HL-60 (cell line): ENCODE results near the gene NFAM1.

ENCODE experiments used
- DNase-seq, 2 experiments: peaks; one replicate each; pipeline ENCODE4 v3.0.0-alpha.2; 2010 to 2020; ENCODE audit warnings: low read depth in 1 of 2, low spot score in 1 of 2
- H3K27ac ChIP-seq: fragments of 250-450 bp; sonication (Bioruptor Pico); replicated peaks from 2 replicates; pipeline ENCODE4 v1.5.1; 2020; ENCODE audit warnings: mild to moderate bottlenecking, moderate library complexity
- H3K27me3 ChIP-seq: fragments of 250-450 bp; sonication (Bioruptor Pico); 2 replicates; pipeline ENCODE4 v1.5.1; 2021; ENCODE audit warnings: mild to moderate bottlenecking, moderate library complexity; ENCODE audit not compliant: insufficient read depth, poor library complexity, severe bottlenecking
- H3K4me3 ChIP-seq: replicated peaks from 2 replicates; pipeline ENCODE4 v1.5.1; 2011; ENCODE audit warnings: mild to moderate bottlenecking, control low read depth, low read length; ENCODE audit not compliant: insufficient read depth
- GABPA ChIP-seq: IDR thresholded peaks from 2 replicates; pipeline ENCODE4 v1.6.1; 2012; ENCODE audit warnings: low read depth
- POLR2AphosphoS5 ChIP-seq: IDR thresholded peaks from 2 replicates; pipeline ENCODE4 v1.6.1; 2012; ENCODE audit warnings: low read depth
- SPI1 ChIP-seq: IDR thresholded peaks from 2 replicates; pipeline ENCODE4 v1.6.1; 2012; ENCODE audit warnings: low read depth, mild to moderate bottlenecking, borderline replicate concordance
- TF ChIP-seq, protein P1 (sequence below): IDR thresholded peaks from one replicate; pipeline ENCODE4 v1.5.1; 2011; ENCODE audit warnings: low read length, control low read depth, inconsistent platforms; ENCODE audit not compliant: insufficient read depth
- TF ChIP-seq, protein P2 (sequence below): IDR thresholded peaks from 2 replicates; pipeline ENCODE4 v1.6.1; 2012; ENCODE audit warnings: low read depth; ENCODE audit not compliant: insufficient replicate concordance

The NFAM1 gene

DNA sequence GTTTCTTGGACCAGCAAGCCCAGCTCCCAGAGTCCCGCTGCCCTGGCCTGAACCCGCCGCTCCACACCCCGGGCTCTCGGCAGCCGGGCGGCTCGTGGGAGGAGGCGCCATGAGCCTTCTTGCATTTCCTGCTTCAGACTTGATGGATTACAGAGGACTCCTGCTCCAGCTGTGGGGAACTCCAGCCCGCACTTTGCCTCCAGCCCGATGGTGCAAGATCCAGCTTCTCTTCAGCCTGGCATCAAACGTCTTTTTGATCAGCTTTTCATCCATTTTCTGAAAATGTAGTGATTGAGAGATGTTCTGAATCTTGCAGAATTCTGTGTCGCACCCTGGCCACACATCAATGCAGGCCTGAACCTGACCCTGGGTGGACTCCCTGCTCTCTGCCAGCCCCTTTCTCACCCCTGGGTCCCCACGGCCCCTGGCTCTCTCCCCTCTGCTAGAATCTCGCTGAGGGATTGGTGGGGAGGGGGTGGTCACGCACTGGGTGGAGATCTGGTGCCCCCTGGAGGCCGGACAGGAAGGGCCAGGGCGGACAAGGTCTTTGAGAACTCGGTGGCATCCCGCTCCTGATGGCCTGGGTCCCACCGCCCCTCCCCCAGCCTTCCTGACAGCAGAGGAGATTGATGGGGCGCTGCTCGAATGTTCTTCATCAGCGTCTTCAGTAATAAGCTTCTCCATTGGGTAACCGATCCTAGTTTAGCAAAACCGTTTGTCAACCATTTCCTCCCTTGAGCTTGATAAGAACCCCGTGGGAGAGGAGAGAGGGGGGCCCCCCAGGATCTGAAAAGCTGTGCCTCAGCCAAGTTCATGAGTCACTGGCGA is 12.1 kb upstream of the NFAM1 start:
- peak; percentile 72; the same call in 1 of the 2 replicates for TF ChIP-seq POLR2AphosphoS5
- TF ChIP-seq, protein P1, sequence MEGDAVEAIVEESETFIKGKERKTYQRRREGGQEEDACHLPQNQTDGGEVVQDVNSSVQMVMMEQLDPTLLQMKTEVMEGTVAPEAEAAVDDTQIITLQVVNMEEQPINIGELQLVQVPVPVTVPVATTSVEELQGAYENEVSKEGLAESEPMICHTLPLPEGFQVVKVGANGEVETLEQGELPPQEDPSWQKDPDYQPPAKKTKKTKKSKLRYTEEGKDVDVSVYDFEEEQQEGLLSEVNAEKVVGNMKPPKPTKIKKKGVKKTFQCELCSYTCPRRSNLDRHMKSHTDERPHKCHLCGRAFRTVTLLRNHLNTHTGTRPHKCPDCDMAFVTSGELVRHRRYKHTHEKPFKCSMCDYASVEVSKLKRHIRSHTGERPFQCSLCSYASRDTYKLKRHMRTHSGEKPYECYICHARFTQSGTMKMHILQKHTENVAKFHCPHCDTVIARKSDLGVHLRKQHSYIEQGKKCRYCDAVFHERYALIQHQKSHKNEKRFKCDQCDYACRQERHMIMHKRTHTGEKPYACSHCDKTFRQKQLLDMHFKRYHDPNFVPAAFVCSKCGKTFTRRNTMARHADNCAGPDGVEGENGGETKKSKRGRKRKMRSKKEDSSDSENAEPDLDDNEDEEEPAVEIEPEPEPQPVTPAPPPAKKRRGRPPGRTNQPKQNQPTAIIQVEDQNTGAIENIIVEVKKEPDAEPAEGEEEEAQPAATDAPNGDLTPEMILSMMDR, result peak; percentile 13
- no peak for TF ChIP-seq GABPA
- peak; percentile 37; the same call in 1 of the 2 replicates for TF ChIP-seq SPI1
- TF ChIP-seq, protein P2, sequence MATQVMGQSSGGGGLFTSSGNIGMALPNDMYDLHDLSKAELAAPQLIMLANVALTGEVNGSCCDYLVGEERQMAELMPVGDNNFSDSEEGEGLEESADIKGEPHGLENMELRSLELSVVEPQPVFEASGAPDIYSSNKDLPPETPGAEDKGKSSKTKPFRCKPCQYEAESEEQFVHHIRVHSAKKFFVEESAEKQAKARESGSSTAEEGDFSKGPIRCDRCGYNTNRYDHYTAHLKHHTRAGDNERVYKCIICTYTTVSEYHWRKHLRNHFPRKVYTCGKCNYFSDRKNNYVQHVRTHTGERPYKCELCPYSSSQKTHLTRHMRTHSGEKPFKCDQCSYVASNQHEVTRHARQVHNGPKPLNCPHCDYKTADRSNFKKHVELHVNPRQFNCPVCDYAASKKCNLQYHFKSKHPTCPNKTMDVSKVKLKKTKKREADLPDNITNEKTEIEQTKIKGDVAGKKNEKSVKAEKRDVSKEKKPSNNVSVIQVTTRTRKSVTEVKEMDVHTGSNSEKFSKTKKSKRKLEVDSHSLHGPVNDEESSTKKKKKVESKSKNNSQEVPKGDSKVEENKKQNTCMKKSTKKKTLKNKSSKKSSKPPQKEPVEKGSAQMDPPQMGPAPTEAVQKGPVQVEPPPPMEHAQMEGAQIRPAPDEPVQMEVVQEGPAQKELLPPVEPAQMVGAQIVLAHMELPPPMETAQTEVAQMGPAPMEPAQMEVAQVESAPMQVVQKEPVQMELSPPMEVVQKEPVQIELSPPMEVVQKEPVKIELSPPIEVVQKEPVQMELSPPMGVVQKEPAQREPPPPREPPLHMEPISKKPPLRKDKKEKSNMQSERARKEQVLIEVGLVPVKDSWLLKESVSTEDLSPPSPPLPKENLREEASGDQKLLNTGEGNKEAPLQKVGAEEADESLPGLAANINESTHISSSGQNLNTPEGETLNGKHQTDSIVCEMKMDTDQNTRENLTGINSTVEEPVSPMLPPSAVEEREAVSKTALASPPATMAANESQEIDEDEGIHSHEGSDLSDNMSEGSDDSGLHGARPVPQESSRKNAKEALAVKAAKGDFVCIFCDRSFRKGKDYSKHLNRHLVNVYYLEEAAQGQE, result peak; percentile 67
- Histone ChIP-seq H3K4me3 (peak overlapping the region; percentile 14), H3K27me3 (peaks cover 1% of the 10 kb centered on the region), H3K27ac (peak overlapping the region; percentile 48)
- peak in 1 of 2 experiments; percentile 89 for DNase-seq

DNA sequence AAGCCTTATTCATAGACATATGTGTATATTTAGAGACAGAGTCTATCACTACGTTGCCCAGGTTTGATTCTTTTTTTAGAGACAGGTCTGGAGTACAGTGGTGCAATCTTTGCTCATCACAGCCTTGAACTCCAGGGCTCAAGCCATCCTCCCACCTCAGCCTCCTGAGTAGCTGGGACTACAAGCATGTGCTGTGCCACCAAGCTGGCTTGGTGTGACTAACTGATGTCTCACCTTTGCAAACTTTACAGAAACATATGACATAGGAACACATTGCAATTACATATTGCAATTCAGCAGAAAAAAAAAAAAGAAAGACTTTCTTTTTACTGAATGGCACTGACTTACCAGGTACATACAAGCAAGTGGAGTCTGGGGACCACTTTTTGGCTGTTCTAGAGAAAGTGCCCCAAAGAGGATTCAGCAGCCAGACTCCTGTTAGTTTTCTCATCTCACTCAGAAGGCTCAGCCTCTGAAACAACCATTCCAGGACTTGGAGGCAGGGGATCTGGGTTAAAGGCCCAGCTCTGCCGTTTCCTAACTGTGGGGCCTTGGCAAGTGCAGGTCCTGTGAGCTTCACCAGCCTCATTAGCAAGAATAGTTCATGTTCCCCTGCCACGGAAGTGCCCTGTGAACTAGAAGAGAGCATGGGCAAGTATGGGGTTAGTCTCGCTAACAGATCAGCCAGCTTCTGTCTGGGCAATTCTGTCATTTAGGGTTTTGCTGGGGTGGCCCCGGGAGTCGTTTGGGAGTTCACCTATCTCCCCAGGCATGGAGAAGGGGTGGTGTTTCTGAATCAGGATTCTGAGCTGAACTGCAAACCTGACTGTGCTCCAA is 11.3 kb upstream of the NFAM1 start:
- H3K27ac ChIP-seq, result peak overlapping the region; percentile 48
- TF ChIP-seq, protein P2, result no peak
- TF ChIP-seq GABPA (no peak), SPI1 (no peak), POLR2AphosphoS5 (no peak)
- TF ChIP-seq, protein P1, result no peak
- no peak overlapping the region for H3K4me3 ChIP-seq
- H3K27me3 ChIP-seq, result no peaks in the 10 kb centered on the region
- no peak for DNase-seq

DNA sequence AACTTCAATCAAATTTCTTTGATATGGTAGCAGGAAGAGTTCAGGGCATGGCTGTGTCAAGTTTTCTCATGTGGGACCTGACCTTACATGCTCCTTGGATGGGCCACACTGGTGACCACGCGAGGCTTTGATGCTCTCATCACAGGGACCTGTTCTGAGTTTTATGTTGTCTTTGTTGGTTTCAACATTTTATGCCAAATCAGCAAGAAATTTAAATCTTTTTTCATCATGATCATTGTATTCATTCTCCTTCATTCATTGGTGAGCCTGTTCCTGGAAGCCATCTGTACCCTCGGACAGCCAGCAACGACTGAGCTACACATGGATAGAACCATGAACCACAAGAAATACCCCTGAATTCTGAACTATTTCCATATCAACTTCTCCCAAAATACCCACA is 10.5 kb upstream of the NFAM1 start:
- H3K27ac ChIP-seq, result no peak overlapping the region
- no peak for TF ChIP-seq GABPA
- no peak for TF ChIP-seq POLR2AphosphoS5
- TF ChIP-seq, protein P1, result no peak
- TF ChIP-seq, protein P2, result no peak
- no peak for TF ChIP-seq SPI1
- DNase-seq, result no peak
- no peak overlapping the region for H3K4me3 ChIP-seq
- no peaks in the 10 kb centered on the region for H3K27me3 ChIP-seq
